HG02840 (cell line): ENCODE data around the gene TMOD2.

Experiments used
- ATAC-seq: cut with Tn5 transposase; IDR thresholded peaks from one replicate; pipeline ENCODE4 v1.9.1; 2021; ENCODE audit warnings: mild to moderate bottlenecking, moderate library complexity, moderate number of reproducible peaks; ENCODE audit not compliant: unreplicated experiment, low FRiP score

TMOD2 gene

DNA sequence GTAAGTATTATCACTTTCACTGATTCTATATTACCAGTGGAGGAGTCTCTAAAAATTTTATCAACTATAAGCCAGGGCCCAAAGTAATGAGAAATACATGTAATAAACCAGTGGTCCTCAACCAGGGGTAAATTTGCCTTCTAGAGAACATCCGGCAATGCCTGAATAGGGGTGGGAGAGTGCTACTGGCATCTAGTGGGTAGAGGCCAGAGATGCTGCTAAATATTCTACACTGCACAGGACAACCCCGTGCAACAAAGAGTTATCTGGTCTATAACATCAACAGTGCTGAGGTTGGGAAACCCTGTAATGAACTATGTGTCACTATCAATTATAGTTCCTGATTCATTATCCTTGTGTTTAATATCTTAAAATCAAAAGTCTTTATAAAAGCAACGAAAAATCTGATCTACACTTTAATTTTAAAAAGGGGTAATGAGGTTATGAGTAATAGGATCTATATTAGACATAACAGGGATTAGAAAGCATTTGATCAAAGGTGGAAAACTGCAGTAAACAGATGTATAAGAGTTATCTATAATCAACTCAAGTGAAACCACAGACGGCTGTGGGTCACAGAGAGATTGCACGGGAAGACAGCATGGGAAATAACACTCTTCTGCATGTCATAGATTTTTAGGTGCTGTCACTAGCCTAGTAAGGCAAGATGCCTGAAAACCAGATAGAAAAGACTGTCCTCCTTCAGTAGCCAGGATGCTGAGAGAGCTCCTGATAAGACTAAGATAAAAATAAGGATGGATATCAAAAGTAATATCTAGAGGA, 16.0 kb upstream of the TMOD2 start:
- ATAC-seq, result no peak

DNA sequence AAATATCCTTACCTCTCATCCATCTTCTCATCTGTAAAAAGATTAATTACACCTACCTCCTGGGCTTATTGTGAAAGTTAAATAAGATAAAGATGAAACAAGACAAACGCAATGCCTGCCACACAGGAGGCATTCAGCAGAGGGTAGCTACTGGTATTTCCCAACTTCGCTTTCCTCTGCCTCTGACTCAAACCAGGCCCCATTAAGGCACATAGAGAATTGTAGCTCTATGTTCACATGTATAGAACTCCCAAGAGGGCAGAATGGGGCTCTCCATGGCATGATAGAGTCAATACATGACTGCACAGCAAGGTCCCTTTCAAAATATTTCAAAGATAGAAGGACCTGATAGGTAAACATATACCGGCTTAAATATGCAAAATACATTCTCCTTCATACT, 15.3 kb upstream of the TMOD2 start:
- no peak for ATAC-seq

GRCh38 chr15:51736751-51737521, 14.5 kb upstream of the TMOD2 start:
- peak; percentile 22 for ATAC-seq

GRCh38 chr15:51737522-51738305, 13.7 kb upstream of the TMOD2 start, which contains the start of gene LYSMD2:
Gene LYSMD2 (minus strand): TSS chr15:51737655. CDS start chr15:51737622, 33 bp downstream.
- ATAC-seq, result peak; percentile 40

DNA sequence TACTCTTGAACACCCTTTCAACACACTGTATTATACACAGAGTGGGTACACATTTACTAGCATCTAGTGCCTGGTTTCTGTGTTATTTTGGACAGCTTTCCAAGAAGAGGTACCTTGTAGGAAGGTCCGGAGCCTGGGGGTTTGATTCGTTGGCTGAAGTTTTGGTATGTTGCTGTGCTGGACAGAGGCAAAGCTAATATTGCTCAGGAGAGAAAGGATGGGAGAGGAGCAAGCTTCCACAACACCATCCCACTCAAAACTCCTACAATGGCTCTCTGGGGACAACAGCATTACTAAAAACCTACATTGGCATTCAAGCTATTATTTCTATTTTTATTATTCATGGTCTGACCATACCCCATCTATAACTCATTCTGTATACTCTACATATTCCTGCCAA, 12.8 kb upstream of the TMOD2 start:
- no peak for ATAC-seq

DNA sequence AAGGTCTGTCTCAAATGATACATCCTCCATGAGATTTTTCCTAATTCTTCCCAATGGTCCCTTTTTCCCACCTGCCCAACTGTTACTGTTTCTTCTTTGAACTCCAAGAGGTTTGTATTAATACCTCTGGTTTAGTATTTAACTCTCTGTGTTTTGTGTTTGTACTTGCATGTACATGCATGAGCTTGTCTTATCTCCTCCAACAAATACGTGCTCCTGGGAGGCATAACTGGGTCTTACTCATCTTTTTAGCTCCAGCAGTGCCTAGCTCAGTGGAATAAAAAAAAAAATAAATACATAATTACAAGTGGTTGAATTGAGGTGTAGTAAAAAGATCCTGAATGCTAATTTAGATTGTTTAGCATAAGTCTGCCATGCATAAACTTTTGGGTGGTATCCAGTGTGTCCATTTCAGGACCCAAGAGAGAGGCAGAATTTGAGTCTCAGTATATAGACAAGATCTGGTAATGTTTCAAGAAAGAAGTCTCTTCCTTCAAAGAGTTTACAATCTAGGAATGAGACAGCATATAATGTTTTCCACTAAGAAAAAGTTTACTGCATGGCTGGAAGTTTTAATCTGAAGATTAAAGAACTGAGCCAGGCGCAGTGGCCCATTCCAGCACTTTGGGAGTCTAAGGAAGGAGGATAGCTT, 12.2 kb upstream of the TMOD2 start:
- ATAC-seq, result no peak

GRCh38 chr15:51749307-51749706, 2.1 kb upstream of the TMOD2 start:
- ATAC-seq, result no peak

DNA sequence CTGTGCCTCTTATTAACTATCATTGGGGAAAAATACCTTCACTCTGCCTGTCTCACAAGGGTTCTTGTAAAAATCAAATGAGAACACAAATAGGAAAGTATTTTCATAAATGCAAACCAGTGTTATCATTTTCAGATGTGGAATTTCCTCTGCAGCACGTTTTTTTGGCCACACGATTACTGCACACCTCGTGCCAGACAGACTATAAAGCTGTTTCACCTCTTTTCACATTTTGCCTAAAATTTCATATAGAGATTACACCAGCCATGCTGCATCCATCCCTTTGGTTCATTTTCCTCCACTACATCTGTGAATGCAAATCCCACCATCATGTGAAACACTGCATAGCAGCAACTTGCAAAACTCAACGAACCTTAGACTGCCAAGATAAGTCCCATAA, 1.2 kb upstream of the TMOD2 start:
- ATAC-seq, result no peak

GRCh38 chr15:51751697-51752683, 593 bp downstream of the TMOD2 start:
- peak; percentile 32 for ATAC-seq

DNA sequence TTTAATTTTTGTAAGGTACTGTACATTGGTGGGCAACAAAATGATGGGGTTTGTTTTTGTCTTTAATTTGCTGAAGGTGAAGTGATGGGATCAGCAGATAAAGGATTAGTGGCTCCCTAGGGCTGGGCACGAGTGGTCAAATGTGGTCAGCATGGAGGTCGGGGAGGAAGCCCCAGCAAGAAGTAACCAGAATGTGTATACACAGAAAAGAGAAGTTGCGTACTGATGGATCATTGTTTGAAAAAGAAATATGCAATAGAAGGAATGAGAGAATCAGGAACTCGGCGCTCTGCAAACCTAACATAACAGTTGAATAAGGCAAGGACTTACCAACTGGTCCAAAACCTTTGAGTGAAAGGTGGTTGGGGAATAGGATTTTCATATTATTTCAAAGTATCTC, 1.5 kb downstream of the TMOD2 start:
- ATAC-seq, result no peak

- no peak for ATAC-seq
These were observed 2.9 kb downstream of the TMOD2 start for GRCh38 chr15:51754267-51754666.

- ATAC-seq, result no peak
These were observed 4.4 kb downstream of the TMOD2 start for GRCh38 chr15:51755790-51756189.

DNA sequence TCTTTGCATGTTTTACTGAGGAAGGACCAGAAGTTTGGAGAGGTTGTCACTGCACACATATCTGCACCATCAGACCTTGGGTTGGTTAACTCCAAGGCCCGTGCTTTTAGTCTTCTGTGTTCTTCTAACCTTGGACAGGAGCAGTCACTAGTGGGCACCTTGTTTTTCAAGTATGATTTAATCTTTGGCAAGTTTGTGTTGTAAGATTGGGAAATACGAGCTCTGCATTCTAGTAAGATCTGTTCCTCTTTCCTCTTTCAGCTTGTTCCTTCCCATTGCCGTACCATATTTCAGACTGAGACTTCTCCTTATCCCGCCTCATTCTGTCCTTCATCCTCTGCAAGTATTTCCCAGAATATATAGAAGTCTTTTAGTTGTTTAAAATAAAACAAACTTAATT, 5.1 kb downstream of the TMOD2 start:
- ATAC-seq, result no peak

DNA sequence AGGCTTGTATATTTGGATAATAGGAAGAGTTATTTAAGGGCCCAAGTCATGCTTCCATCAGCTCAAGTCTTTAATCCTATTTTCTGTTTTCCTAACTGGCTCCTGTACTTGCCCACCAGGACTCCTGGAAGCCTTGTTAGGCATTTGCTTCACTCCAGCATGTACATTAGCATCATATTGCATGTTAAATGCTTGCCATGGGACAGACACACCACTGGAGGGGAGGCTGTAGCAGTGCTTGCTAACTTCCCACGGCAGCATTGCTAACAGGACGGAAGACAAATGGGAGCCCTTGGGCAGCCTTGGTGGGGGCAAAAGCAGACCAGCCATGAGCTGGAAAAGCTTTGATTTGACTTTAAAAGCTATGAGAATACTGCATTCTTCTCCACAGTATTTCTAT, 6.1 kb downstream of the TMOD2 start:
- no peak for ATAC-seq

GRCh38 chr15:51758645-51759044, 7.2 kb downstream of the TMOD2 start:
- ATAC-seq, result no peak

GRCh38 chr15:51759557-51760070, 8.2 kb downstream of the TMOD2 start:
- ATAC-seq, result no peak

- no peak for ATAC-seq
These were observed 9.4 kb downstream of the TMOD2 start for GRCh38 chr15:51760805-51761204.

DNA sequence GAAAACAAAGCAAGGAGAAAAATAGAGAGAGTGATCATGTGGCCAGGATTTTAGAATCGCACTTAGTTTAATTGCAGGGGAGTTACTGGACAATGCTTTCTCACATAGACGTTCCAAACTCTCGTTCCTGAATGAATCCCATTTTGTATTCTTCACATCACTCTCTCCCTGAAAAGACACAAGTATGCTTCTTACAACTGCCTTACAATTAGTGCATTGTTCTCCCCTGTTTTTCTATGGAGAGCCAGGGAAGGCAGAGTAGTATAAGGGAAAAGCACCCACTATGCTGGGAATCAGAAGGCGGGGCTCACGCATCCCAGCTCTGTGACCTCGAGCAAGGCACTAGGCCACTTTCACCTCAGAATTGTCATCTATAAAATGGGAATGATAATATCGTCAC, 14.4 kb downstream of the TMOD2 start:
- ATAC-seq, result no peak

- no peak for ATAC-seq
These were observed 14.9 kb downstream of the TMOD2 start for GRCh38 chr15:51766341-51766740.
